Measurements from ENCODE around the gene COG3.

- TF ChIP-seq CTCF (IDR thresholded peaks at IDR 0.05; ENCODE audit: insufficient read depth, low read length, poor library complexity, severe bottlenecking) = no peak
- TF ChIP-seq EZH2phosphoT487 (conservative IDR thresholded peaks at IDR 0.05; ENCODE audit: low read length) = no peak
Measured at GRCh38 chr13:45468635-45469034, 3.9 kb downstream of the COG3 start.

All from SU-DHL-6 (cell line).